Measurements from ENCODE around the gene KLHL29.

Gene KLHL29

DNA sequence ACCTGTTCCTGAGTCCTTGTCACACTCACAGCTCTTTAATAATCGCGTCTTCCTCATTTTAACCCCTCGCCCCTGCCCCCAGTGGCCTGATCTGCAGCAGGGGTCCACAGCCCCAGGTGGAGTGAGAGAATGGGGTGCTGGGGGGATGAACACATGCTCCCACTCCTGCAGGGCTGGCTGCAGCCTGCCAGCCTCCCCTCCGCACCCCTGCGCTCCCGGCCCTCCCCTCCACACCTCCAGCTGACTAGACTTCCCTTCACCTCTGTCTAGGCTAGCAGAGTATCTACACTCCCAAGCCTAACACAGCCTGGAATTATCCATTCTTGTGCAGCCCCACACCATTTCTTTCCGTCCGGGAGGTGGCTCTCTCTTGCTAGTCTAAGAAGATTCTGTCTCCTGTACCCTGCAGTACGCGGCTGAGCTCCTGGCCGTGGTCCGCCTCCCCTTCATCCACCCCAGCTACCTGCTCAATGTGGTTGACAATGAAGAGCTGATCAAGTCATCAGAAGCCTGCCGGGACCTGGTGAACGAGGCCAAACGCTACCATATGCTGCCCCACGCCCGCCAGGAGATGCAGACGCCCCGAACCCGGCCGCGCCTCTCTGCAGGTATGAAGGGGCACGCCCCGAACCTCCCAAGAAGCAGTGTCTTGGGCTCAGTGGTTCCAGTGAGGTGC, 310.4 kb downstream of the KLHL29 start:
- peaks cover 2 to 14% of the 10 kb centered on the region in 2 donors for H3K9me3 ChIP-seq (replicated peaks in 1 of 2; ENCODE audit: control insufficient read depth in 2 of 2, insufficient read depth in 1 of 2, low read depth in 1 of 2, low read length in 2 of 2)
- no peaks in the 10 kb centered on the region for H3K27me3 ChIP-seq (ENCODE audit: control insufficient read depth in 3 of 3, insufficient read depth in 3 of 3, low read depth in 1 of 3, low read length in 3 of 3)
- H3K23ac ChIP-seq (ENCODE audit: low read depth, low read length, poor library complexity) = peak overlapping the region; percentile 25
- H2AFZ ChIP-seq (ENCODE audit: low read length) = no peak overlapping the region
- no peak overlapping the region for H3K4me3 ChIP-seq (ENCODE audit: low read length in 2 of 2)
- H3K18ac ChIP-seq (ENCODE audit: low read length) = no peak overlapping the region
- H3K27ac ChIP-seq (replicated peaks; ENCODE audit: low read length) = no peak overlapping the region
- H2BK120ac ChIP-seq (ENCODE audit: low read depth, low read length) = peak overlapping the region; percentile 39
- DNase-seq (ENCODE audit: low spot score) = no peak
- no peak overlapping the region for H2BK12ac ChIP-seq (ENCODE audit: low read length)
- H3K4me2 ChIP-seq (ENCODE audit: insufficient read depth, low read length, poor library complexity, severe bottlenecking) = no peak overlapping the region
- H3K4me1 ChIP-seq (ENCODE audit: control insufficient read depth in 2 of 2, insufficient read depth in 1 of 2, low read depth in 1 of 2, low read length in 2 of 2) = no peaks in the 10 kb centered on the region
- WGBS, 2 donors (ENCODE audit: extremely low coverage in 2 of 2, insufficient read length in 2 of 2, insufficient replicate concordance in 1 of 2) = no CpG with 5 or more reads among the region's 24 CpGs
- H3K79me1 ChIP-seq (ENCODE audit: low read depth, low read length) = peaks cover 1% of the 10 kb centered on the region
- H4K91ac ChIP-seq (ENCODE audit: low read depth, low read length, poor library complexity) = no peak overlapping the region
- H3K9ac ChIP-seq (ENCODE audit: low read depth, low read length, poor library complexity) = peak overlapping the region; percentile 13
- no peak overlapping the region for H2BK15ac ChIP-seq (ENCODE audit: low read length)
- no peak overlapping the region for H3K14ac ChIP-seq (ENCODE audit: low read length)
- peaks cover 4 to 65% of the 10 kb centered on the region in 2 donors for H3K36me3 ChIP-seq (replicated peaks in 1 of 2; ENCODE audit: control insufficient read depth in 2 of 2, insufficient read depth in 2 of 2, low read length in 2 of 2)
- H3K4ac ChIP-seq (ENCODE audit: low read length) = no peak overlapping the region
- no peak overlapping the region for H4K8ac ChIP-seq (ENCODE audit: low read depth, low read length)
- H2BK5ac ChIP-seq (ENCODE audit: low read length) = no peak overlapping the region
- H2AK5ac ChIP-seq (ENCODE audit: low read depth, low read length) = no peak overlapping the region

DNA sequence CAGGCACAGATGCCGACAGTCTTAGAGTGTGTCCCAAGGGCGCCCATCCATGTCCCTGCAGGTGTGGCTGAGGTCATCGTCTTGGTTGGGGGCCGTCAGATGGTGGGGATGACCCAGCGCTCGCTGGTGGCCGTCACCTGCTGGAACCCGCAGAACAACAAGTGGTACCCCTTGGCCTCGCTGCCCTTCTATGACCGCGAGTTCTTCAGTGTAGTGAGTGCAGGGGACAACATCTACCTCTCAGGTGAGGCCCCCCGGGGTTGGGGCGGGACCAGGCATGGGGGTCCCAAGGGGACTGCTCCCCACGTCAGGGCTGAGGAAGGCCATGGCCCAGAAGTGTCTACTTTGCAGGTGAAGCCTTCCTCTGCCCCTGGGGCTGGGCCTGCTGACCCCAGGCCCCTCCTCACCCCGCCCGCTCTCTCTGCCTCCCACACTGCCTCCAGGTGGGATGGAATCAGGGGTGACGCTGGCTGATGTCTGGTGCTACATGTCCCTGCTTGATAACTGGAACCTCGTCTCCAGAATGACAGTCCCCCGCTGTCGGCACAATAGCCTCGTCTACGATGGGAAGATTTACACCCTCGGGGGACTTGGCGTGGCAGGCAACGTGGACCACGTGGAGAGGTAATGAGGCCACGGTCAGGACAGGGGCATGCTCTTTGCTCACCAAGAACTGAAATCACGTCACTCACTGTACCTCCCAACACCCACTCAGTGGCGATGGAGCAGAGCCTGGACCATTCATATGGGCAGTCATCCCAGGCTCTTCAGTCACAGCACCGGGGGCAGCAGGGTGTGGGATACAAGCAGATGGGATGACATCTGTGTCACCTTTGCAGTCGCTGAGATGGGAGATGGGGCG, 311.1 kb downstream of the KLHL29 start:
- peak overlapping the region; percentile 35 for H3K18ac ChIP-seq (ENCODE audit: low read length)
- DNase-seq (ENCODE audit: low spot score) = no peak
- no peak overlapping the region for H3K4me2 ChIP-seq (ENCODE audit: insufficient read depth, low read length, poor library complexity, severe bottlenecking)
- WGBS, 2 donors (ENCODE audit: extremely low coverage in 2 of 2, insufficient read length in 2 of 2, insufficient replicate concordance in 1 of 2) = no CpG with 5 or more reads among the region's 32 CpGs
- H3K27me3 ChIP-seq (ENCODE audit: control insufficient read depth in 3 of 3, insufficient read depth in 3 of 3, low read depth in 1 of 3, low read length in 3 of 3) = no peaks in the 10 kb centered on the region
- H2BK12ac ChIP-seq (ENCODE audit: low read length) = no peak overlapping the region
- no peak overlapping the region for H3K27ac ChIP-seq (replicated peaks; ENCODE audit: low read length)
- no peaks in the 10 kb centered on the region for H3K79me1 ChIP-seq (ENCODE audit: low read depth, low read length)
- H2BK15ac ChIP-seq (ENCODE audit: low read length) = no peak overlapping the region
- H3K9ac ChIP-seq (ENCODE audit: low read depth, low read length, poor library complexity) = peak overlapping the region; percentile 13
- H2AFZ ChIP-seq (ENCODE audit: low read length) = no peak overlapping the region
- H3K36me3 ChIP-seq (replicated peaks in 1 of 2; ENCODE audit: control insufficient read depth in 2 of 2, insufficient read depth in 2 of 2, low read length in 2 of 2) = peaks cover 4 to 66% of the 10 kb centered on the region in 2 donors
- peak overlapping the region; percentile 39 for H2BK120ac ChIP-seq (ENCODE audit: low read depth, low read length)
- H4K91ac ChIP-seq (ENCODE audit: low read depth, low read length, poor library complexity) = no peak overlapping the region
- H3K4me3 ChIP-seq (ENCODE audit: low read length in 2 of 2) = no peak overlapping the region
- no peak overlapping the region for H3K14ac ChIP-seq (ENCODE audit: low read length)
- H2BK5ac ChIP-seq (ENCODE audit: low read length) = no peak overlapping the region
- H4K8ac ChIP-seq (ENCODE audit: low read depth, low read length) = no peak overlapping the region
- no peak overlapping the region for H3K4ac ChIP-seq (ENCODE audit: low read length)
- peaks cover 2 to 19% of the 10 kb centered on the region in 2 donors for H3K9me3 ChIP-seq (replicated peaks in 1 of 2; ENCODE audit: control insufficient read depth in 2 of 2, insufficient read depth in 1 of 2, low read depth in 1 of 2, low read length in 2 of 2)
- H3K4me1 ChIP-seq (ENCODE audit: control insufficient read depth in 2 of 2, insufficient read depth in 1 of 2, low read depth in 1 of 2, low read length in 2 of 2) = no peaks in the 10 kb centered on the region
- H3K23ac ChIP-seq (ENCODE audit: low read depth, low read length, poor library complexity) = peak overlapping the region; percentile 25
- H2AK5ac ChIP-seq (ENCODE audit: low read depth, low read length) = no peak overlapping the region

DNA sequence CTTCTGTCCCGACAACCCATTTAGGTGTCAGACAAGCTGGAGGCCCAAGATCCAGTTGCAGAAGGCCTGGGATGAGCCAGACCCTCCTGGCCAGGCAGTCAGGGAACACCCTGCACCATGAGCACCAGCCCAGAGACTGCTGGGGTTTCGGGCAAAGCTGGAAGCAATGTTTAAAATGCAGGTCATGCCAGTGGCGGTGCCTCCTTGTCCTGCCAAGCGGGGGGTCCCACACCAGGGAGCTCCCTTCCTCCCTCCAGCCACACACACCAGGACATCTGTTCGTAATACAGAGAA, 311.7 kb downstream of the KLHL29 start:
- H3K18ac ChIP-seq (ENCODE audit: low read length) = no peak overlapping the region
- H3K4ac ChIP-seq (ENCODE audit: low read length) = no peak overlapping the region
- peaks cover 4 to 63% of the 10 kb centered on the region in 2 donors for H3K36me3 ChIP-seq (replicated peaks in 1 of 2; ENCODE audit: control insufficient read depth in 2 of 2, insufficient read depth in 2 of 2, low read length in 2 of 2)
- no peaks in the 10 kb centered on the region for H3K27me3 ChIP-seq (ENCODE audit: control insufficient read depth in 3 of 3, insufficient read depth in 3 of 3, low read depth in 1 of 3, low read length in 3 of 3)
- no peak for DNase-seq (ENCODE audit: low spot score)
- no peak overlapping the region for H2AFZ ChIP-seq (ENCODE audit: low read length)
- H3K4me2 ChIP-seq (ENCODE audit: insufficient read depth, low read length, poor library complexity, severe bottlenecking) = no peak overlapping the region
- WGBS, 2 donors (ENCODE audit: extremely low coverage in 2 of 2, insufficient read length in 2 of 2, insufficient replicate concordance in 1 of 2) = no CpG with 5 or more reads among the region's 5 CpGs
- no peaks in the 10 kb centered on the region for H3K4me1 ChIP-seq (ENCODE audit: control insufficient read depth in 2 of 2, insufficient read depth in 1 of 2, low read depth in 1 of 2, low read length in 2 of 2)
- H2BK15ac ChIP-seq (ENCODE audit: low read length) = no peak overlapping the region
- no peaks in the 10 kb centered on the region for H3K79me1 ChIP-seq (ENCODE audit: low read depth, low read length)
- H3K27ac ChIP-seq (replicated peaks; ENCODE audit: low read length) = no peak overlapping the region
- no peak overlapping the region for H4K91ac ChIP-seq (ENCODE audit: low read depth, low read length, poor library complexity)
- H4K8ac ChIP-seq (ENCODE audit: low read depth, low read length) = no peak overlapping the region
- no peak overlapping the region for H2BK5ac ChIP-seq (ENCODE audit: low read length)
- H3K4me3 ChIP-seq (ENCODE audit: low read length in 2 of 2) = no peak overlapping the region
- peaks cover 2 to 19% of the 10 kb centered on the region in 2 donors for H3K9me3 ChIP-seq (replicated peaks in 1 of 2; ENCODE audit: control insufficient read depth in 2 of 2, insufficient read depth in 1 of 2, low read depth in 1 of 2, low read length in 2 of 2)
- H3K23ac ChIP-seq (ENCODE audit: low read depth, low read length, poor library complexity) = no peak overlapping the region
- no peak overlapping the region for H2BK120ac ChIP-seq (ENCODE audit: low read depth, low read length)
- H2BK12ac ChIP-seq (ENCODE audit: low read length) = no peak overlapping the region
- no peak overlapping the region for H3K14ac ChIP-seq (ENCODE audit: low read length)
- H2AK5ac ChIP-seq (ENCODE audit: low read depth, low read length) = no peak overlapping the region
- no peak overlapping the region for H3K9ac ChIP-seq (ENCODE audit: low read depth, low read length, poor library complexity)

DNA sequence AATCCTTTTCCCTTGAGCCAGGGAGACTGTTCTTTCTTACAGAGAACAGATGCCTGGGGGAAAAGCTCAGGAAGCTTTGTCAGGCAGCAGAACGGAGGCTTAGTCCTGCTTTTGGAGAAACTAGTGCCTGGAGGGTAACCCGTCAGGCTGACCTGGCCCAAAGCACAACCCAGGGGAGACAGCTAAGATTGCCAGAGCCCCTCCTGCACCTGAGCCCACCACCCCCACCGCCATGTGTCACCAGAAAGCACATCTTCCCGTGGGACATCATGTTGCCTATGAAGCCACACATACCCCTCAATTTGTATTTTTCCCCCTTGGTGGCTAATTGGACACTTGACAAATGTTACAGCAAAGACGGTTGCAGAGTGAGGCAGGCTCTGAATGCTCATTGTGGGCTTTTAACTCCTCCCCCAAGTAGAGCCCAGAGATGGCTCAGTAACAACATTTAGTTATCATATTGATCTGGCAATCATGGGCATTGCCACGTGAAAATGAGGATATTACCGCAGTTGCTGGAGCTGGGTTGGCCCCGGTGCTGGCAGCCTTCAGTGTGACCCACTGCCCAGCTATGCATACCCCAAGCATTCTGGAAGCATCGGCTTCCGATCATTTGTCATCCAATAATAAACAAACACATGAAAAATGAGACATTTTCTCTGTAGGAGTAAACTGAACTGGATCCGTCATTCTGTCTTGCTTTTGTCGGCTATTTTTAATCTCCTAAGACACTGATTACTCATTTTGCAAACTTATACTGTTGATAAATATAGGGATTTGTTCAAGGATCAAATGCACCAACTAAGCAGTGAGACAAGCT, 312.5 kb downstream of the KLHL29 start:
- H3K14ac ChIP-seq (ENCODE audit: low read length) = no peak overlapping the region
- no peak overlapping the region for H3K4me3 ChIP-seq (ENCODE audit: low read length in 2 of 2)
- H3K9me3 ChIP-seq (replicated peaks in 1 of 2; ENCODE audit: control insufficient read depth in 2 of 2, insufficient read depth in 1 of 2, low read depth in 1 of 2, low read length in 2 of 2) = peaks cover 2 to 19% of the 10 kb centered on the region in 2 donors
- H3K79me1 ChIP-seq (ENCODE audit: low read depth, low read length) = no peaks in the 10 kb centered on the region
- no peak overlapping the region for H3K9ac ChIP-seq (ENCODE audit: low read depth, low read length, poor library complexity)
- no CpG with 5 or more reads among the region's 12 CpGs for WGBS, 2 donors (ENCODE audit: extremely low coverage in 2 of 2, insufficient read length in 2 of 2, insufficient replicate concordance in 1 of 2)
- no peak overlapping the region for H2BK12ac ChIP-seq (ENCODE audit: low read length)
- H3K4ac ChIP-seq (ENCODE audit: low read length) = no peak overlapping the region
- H2AFZ ChIP-seq (ENCODE audit: low read length) = no peak overlapping the region
- no peak for DNase-seq (ENCODE audit: low spot score)
- H2BK15ac ChIP-seq (ENCODE audit: low read length) = no peak overlapping the region
- H3K36me3 ChIP-seq (replicated peaks in 1 of 2; ENCODE audit: control insufficient read depth in 2 of 2, insufficient read depth in 2 of 2, low read length in 2 of 2) = peaks cover 4 to 61% of the 10 kb centered on the region in 2 donors
- H3K18ac ChIP-seq (ENCODE audit: low read length) = no peak overlapping the region
- no peak overlapping the region for H4K8ac ChIP-seq (ENCODE audit: low read depth, low read length)
- H3K27me3 ChIP-seq (ENCODE audit: control insufficient read depth in 3 of 3, insufficient read depth in 3 of 3, low read depth in 1 of 3, low read length in 3 of 3) = no peaks in the 10 kb centered on the region
- H3K23ac ChIP-seq (ENCODE audit: low read depth, low read length, poor library complexity) = no peak overlapping the region
- no peak overlapping the region for H4K91ac ChIP-seq (ENCODE audit: low read depth, low read length, poor library complexity)
- no peak overlapping the region for H3K27ac ChIP-seq (replicated peaks; ENCODE audit: low read length)
- H2BK120ac ChIP-seq (ENCODE audit: low read depth, low read length) = no peak overlapping the region
- H2BK5ac ChIP-seq (ENCODE audit: low read length) = no peak overlapping the region
- H3K4me2 ChIP-seq (ENCODE audit: insufficient read depth, low read length, poor library complexity, severe bottlenecking) = no peak overlapping the region
- no peak overlapping the region for H2AK5ac ChIP-seq (ENCODE audit: low read depth, low read length)
- H3K4me1 ChIP-seq (ENCODE audit: control insufficient read depth in 2 of 2, insufficient read depth in 1 of 2, low read depth in 1 of 2, low read length in 2 of 2) = no peaks in the 10 kb centered on the region
